Spleen (tissue), 7 donors: ENCODE measurements around the gene DYSF.

Experiments
- CTCF ChIP-seq, 11 experiments: fragments of 200-600 bp in 7 of 11; fragments of 450-650 bp in 4 of 11; sonication (generic) in 4 of 11; IDR thresholded peaks in 8 of 11; conservative IDR thresholded peaks in 3 of 11; 1 replicate in 7 of 11; 2 replicates in 4 of 11; pipeline versions ENCODE4 v1.4.0 to v1.8.0; 2016 to 2021; ENCODE audit warnings: antibody characterized with exemption in 11 of 11, inconsistent platforms in 4 of 11, mild to moderate bottlenecking in 1 of 11
- POLR2A ChIP-seq, 3 donors: fragments of 450-650 bp; IDR thresholded peaks; one replicate each; pipeline ENCODE4 v1.5.1; 2017; ENCODE audit warnings: antibody characterized with exemption in 3 of 3, mild to moderate bottlenecking in 1 of 3
- POLR2AphosphoS5 ChIP-seq, 3 donors: sonication (generic); formaldehyde crosslinking; IDR thresholded peaks; one replicate each; pipeline ENCODE4 v1.5.1; 2017; ENCODE audit warnings: antibody characterized with exemption in 3 of 3
- donor health status: DM: no; HTN: no; CAD: no; lungs with moderate emphysema.
- donor health status: DM: no; HTN: no; CAD: no.
- donor health status: DM: no; HTN: no; CAD: no.

GRCh38 chr2:71646028-71646427 is 192.7 kb downstream of the DYSF start:
- TF ChIP-seq CTCF (IDR thresholded peaks at IDR 0.05 in 8 of 11, conservative IDR thresholded peaks at IDR 0.05 in 3 of 11) = no peak
- TF ChIP-seq POLR2A (IDR thresholded peaks at IDR 0.05) = no peak
- TF ChIP-seq POLR2AphosphoS5 (IDR thresholded peaks at IDR 0.05) = peak; percentile 18 to 69 (median 50)
